Dermis blood vessel endothelial cell (primary cell): Measurements from ENCODE around the gene SCAMP4. TPM values are rescaled to one million over a fixed set of nuclear protein-coding genes. Genes with fewer than 3 reads are reported as not detected.

Experiments used
- DNase-seq: peaks from one replicate; pipeline ENCODE4 v3.0.0; 2010
- total RNA-seq: library from RNA; depleted of rRNA; stranded (reverse); fragments of >200 nt; gene quantifications from 2 replicates; pipeline ENCODE4 v1.2.3, GENCODE V29; 2014

Gene SCAMP4, protein sequence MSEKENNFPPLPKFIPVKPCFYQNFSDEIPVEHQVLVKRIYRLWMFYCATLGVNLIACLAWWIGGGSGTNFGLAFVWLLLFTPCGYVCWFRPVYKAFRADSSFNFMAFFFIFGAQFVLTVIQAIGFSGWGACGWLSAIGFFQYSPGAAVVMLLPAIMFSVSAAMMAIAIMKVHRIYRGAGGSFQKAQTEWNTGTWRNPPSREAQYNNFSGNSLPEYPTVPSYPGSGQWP
- total RNA-seq: 34.7 and 56.1 TPM in 2 replicates

GRCh38 chr19:1905110-1905862 is at the start of gene SCAMP4, which contains the start of gene ADAT3:
SCAMP4 (plus strand) TSS chr19:1905399; CDS start chr19:1915020, 9,621 bp downstream.
ADAT3 (plus strand) TSS chr19:1905399; CDS start chr19:1912048, 6,649 bp downstream.
- peak; percentile 100 for DNase-seq

DNA sequence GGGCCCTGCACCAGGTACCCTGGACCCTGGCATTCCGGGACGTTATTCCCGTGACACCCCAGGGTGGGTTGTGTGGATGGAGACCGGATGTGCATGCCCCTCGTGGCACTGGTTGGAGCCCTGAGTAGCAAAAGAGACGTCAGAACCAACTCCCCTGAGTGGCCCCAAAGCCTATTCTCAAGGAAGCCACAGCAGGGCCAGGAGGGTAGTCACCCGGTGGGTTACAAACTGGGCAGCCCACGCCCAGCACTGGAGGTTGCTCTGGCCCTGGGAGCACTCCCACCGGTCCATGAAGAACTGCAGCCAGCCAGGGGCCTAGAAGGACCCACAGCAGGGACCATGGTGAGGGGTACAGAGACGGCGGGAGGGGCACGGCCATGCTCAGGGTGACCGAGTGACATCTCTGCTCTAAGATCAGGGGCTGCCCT is 49.4 kb upstream of the SCAMP4 start:
- DNase-seq: no peak

DNA sequence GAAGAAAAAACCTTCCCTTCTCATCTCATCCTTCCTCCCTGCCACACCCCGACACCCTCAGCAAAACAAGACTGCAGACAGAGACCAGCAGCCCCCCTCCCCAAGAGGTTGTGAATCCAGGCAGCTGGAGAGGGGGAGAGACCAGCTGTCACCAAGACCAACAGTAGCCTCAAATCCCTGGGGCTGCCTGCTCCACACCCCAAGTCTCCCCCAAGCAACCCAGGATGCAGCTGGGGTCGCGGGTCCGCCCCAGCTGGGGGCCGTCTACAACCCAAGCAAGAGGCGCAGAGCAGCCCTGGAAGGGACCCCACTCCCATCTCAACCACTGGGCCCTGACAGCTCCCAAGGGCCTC is 48.9 kb upstream of the SCAMP4 start:
- DNase-seq: no peak

DNA sequence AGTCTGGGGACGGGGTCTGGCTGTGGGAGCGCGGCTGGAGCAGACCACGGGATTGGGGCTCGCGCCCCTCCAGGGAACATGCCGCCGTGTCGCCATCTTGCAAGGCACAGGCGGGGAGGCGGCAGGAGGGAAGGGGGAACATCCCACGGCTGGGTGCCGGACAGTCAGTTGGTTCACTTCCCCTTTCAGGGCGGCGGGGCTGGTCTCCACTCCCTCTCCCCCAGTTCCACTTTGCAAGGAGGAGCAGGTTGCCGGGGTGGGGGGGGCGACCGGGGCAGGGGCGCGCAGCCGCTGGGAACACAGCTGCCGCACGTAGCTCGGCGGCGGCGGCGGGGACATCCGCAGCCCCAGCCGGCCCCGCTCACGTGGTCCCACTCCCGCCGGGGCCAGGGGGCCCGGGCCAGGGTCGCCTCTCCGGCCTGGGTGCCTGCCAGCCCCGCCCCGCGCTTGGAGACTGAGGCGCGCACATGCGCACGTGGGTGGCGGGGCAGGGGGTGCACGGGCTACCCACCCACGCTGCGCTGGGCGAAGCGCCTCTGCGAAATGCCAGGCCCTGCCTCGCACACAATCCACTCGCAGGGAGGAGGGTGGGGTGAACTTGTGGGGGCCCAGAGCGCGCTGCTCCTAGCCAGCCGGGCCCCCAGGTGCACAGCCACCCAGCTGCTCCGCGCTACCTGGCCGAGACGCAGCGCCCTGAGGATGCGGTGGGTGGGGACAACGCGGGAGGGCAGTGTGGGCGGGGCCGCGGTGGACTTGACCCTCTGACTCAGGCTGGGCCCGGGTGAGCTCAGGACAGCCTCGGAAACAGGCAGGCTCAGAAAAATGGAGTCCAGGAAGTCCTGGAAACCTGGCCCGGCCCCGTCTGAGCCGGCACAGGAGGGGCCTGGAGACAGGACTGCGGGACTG is 48.2 kb upstream of the SCAMP4 start:
- DNase-seq: peak; percentile 87

DNA sequence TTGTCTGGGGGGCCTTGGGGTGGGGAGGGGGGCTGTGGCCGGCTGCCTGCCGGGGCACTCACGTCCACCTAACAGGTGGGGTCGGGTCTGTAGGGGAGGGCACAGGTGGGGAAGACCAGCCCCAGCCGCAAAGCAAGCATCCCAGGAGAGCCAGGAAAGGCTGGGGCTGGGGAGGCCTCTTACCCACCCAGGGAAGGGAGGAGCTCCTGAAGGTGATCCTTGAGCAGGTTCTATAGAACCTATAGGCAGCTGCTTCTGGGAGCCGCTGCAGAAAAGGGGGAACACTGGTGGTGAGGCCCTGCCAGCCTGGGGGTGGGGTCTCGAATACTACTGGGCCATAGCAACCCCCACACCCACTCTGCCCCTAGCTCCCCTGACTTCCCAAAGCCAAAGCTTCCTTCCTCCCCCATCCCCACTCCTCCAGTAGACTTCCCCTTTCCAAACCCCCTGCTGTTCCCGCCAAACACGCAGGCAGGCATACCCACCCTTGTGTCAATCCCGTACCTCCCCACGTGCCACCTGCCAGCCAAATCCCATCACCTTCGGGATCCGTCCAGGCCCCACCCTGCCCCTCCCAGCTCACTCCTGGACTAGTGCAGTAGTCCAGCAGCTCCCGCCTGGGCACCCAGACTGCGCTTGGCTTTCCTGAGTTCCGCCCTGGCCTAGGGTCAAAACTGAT is 47.4 kb upstream of the SCAMP4 start:
- no peak for DNase-seq

DNA sequence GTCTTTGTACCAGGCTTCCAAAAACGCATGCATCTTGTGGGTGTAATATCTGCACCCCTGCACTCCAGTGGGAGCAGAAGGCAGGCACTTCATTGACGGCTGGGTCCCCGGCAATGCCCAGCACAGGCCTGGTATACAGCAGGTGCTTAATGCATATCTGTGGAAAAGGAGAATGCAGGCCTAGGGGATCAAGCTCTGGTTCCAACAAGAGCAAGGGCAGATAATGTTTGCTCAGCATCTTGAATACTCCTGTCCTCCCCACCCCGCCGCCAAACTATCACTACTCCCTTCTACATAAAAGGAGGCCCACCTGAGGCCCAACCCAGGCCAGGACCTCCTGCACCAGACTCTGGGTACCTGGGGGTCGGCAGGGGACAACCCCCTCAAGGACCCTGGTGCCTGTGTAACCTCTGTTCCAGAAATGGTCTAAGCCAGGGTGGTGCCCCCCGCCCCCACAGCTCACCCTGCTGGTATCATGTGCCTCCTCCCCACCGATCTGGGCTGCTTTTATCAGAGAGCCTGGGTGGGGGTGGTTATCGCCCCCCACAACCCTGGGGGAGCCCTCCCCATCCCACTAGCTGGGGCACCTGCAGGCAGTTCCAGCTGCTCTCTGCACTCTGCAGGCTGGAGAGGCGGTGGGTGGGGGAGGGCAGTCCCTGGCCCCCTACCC is 46.7 kb upstream of the SCAMP4 start:
- no peak for DNase-seq

GRCh38 chr19:1859331-1859781 is 45.8 kb upstream of the SCAMP4 start:
- no peak for DNase-seq

DNA sequence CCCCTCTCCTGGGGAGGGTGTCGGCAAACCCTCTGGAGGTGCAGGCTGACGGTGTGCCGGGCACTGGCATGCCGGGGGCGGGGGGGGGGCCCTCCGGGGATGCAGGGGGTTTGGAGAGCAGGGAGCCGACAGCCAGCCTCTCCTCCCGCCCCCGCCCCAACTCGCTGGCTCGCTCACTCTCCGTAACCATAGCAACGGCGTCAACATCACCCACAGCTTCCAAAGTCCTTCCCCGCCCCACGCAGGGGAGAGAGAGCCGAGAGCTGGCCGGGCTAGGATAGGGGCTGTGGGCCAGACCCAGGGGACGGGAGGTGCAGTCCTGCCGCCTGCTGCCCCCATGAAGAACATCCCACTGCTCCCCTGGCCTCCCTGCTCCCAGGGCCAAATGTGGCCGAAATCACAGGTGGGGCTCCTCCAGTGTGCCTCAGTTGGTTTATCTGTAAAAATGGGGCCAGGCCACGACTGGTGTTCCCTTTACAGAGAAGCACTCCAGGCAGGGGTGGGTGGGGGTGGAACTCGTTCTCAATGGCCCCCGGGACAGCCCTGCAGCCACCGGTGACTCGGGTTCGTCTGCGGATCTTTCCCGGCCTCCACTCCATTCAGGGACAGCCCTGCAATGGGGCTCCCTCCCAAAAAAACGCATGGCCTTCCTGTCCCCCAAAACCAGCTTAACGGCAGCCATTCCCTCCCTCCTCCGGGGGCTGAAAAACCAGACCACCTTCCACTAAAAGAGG is 45.0 kb upstream of the SCAMP4 start:
- DNase-seq: peak; percentile 70

GRCh38 chr19:1860821-1861598 is 44.2 kb upstream of the SCAMP4 start:
- DNase-seq: no peak

DNA sequence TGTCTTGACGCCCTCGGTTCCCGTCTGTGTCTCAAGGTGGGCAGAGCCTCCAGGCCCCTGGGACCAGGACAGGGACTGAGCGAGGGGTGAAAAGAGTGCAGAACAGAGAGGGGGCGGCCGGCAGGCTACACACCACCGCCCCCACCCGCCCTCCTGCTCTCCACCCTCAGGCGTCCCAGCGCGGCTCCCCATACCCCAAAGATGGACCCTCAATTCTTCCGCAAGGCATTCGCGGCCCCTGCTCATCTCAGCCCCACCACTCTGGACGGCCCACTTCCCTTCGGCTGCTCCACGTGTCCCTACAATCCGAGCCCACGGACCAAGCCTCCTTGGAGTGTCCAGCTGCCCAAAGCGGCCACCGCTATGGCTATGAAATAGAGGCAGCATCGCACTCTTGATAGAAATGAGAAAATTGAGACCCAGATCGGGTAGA is 43.6 kb upstream of the SCAMP4 start:
- peak; percentile 50 for DNase-seq

DNA sequence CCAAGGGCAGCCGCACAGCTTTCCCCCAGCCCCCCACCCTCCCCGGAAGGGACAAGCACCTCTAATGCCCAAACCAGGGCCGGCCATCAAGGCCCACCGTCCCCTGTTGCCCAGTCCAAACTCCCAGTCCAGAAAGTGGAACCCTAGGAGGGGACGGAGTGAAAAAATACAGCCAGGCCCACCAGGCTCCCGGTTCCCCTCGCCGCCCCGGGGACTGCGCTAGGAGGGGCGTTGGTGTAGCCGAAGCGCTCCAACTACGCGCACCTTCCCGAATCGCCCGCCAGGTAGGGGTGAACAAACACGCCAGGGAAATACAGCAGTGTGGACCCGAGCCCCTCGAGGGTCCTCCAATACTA is 43.2 kb upstream of the SCAMP4 start:
- DNase-seq: no peak

- no peak for DNase-seq
Observed at GRCh38 chr19:1862424-1863327, 42.5 kb upstream of the SCAMP4 start.

DNA sequence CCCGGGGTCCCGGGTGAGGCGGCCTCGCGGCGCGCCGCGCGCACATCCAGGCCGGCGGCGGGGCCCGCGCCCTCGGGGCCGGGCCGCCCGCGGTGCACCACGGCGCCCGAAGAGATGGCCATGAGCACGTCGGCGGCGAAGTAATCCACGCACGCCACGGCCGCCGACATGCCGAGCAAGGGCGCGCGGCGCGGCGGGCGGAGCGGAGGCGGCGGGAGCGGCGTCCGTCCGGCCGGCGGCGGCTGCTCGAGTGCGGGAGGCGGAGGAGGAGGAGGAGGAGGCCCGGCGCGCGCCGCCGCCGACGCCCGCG is 41.9 kb upstream of the SCAMP4 start, which contains the start of gene KLF16:
Gene KLF16, minus strand, starts transcription at position 252 of the 310 bp plus-strand sequence. Its CDS starts 82 bp downstream, at position 170.
- DNase-seq: no peak

DNA sequence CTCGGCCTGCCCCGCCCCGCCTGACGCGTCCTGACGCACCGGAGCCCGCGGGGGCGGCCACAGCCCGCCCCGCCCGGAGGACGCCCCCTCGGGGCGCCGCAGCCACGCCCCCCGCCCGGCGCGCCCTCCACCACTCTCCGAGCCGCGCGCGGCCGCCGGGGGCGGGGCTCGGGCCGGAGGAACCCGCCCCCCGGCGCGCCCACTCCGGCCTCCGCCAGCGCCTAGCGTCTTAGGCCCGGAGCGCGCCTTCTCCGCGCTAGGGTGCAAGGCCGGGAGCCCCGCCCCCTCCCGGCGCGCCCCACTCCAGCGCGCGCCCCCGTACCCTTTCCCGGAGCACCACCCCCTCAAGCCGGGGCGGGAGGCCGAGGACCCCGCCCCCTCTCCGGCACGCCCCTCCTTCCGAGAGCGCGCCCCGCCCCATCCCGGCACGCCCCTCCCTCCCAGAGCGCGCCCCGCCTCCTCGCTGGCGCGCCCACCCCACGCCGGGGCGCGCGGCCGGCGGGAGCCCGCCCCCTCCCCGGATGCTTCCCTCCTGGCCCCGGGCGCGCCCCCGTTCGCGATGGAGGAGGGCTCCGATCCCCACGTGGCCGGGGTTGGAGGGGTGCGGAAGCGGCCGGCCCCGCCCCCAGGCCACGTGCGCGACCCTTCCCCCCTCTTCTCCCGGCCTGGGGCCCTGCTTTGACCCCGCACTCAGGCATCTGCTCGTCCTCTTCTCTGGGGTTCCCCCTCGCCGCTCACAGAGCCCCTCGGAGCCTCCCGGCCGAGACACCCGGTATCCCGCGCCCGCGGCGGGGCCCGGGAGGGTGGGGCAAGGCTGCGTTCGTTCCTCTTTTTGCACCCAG is 41.3 kb upstream of the SCAMP4 start:
- DNase-seq: peak; percentile 94

DNA sequence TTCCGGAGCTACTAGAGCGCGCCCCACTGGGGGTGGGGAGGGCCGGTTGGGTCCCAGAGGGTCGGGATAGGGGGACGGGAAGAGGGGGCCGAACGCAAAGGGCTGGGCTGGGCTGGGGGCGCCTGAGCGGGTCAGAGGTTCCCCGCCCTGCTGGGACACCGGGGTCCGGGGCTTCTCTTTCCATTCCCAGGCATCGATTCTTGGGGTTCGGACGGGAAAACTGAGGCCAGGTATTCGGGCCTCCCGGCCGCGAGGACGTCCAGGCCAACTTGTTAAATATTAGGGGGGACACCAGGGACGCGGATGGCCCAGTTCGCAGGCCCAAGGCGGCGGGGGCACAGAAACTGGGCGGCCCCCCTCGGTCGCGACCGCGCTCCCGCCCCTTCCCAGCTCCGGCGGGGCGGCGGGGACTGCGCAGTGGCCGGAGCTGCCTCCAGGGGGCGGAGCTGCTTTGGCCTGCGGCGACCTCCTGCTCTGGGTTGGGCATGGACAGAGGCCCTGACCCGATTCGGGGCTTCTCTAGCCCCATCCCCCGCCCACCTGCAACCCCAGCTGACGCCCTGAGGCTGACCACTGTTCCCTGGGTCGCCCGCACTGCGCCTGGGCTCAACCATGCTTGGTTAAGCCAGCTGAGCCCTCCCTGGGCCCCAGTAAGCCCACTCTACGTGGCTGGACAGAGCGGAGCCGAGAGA is 40.6 kb upstream of the SCAMP4 start:
- peak; percentile 80 for DNase-seq

DNA sequence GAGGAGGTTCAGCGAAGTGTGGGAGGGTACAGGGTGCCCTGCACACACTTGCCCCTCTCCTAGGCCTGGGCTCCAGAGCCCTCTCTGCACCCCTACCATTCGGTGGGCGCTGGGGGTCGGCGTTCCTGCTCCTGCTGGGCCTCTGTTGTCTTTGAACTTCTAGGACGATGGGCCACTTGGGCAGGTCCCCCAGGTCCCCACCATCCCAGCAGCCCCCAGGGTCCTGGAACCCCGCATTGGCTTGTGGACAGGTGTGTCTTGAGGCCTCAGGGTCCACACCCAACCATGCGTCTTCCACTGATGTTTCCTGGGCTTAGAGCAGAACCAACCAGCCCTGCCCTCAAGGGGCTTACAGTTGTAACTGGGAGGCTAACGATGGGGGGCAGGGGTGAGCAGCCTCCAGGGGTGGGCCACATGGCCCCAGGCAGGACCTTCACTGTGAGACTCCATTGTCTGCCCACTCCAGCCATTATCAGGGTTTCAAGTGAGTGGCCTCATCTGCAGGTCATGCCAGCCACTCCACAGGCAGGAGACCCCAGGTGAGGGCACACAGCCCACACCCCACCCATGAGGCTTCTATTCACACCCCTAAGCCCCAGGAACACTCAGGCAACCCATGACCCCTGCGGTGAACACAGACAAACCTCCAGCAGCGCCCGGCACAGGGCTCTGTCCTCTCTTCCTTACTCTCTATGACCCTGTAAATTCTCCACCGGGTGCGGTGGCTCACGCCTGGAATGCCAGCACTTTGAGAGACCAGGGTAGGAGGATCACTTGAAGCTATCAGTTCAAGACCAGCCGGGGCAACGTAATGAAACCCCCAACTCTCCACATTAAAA is 39.8 kb upstream of the SCAMP4 start:
- no peak for DNase-seq
